HG02852 (cell line): Measurements from ENCODE around the gene DGKI.
A peak's percentile ranks its signal among the peaks of the same experiment; 100 is the strongest.
"Not testable (repeated sequence)": the region's sequence is repeated elsewhere in the genome, so short reads cannot be mapped to it uniquely, and the experiment has no call there.

ENCODE experiments used
- ATAC-seq: cut with Tn5 transposase; IDR thresholded peaks from one replicate; pipeline ENCODE4 v1.9.1; 2021; ENCODE audit warnings: mild to moderate bottlenecking, moderate library complexity; ENCODE audit not compliant: unreplicated experiment

The DGKI gene

DNA sequence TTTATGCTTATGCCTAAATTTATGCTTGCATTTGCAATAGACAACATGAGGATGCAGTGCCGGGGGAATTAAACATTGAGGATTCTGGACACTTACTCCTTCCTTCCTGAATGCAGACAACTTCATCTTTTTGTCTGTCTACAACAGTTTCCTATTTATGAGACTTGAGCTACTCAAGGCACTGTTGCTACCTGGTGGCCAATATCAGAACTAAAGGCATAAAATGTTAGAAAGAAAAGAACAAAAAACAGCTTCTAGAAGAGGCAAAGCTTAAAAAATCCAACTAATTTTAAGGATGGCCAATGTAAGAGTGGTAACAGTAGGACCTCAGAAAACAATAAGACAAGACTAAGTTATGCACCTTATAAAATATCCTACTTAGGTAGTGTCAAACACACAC is 358.7 kb downstream of the DGKI start:
- ATAC-seq: no peak

DNA sequence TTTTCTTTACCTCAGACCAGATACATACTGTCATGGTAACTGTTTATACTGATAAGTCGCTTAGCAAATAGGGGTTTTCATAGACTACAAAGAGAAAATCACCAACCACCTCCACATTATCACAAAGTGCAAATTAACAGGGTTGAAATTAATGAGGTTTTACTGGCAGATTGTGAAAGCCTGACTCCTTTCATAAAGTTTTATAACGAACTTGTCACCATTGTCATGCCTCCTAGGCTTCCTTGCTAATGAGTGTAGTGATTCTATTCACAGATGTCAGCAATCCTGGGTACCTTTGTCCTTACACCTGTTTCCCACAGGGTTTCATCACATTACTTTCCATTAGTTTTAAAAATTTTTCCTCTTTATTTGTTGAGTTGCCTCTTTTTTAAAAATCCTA is 361.0 kb downstream of the DGKI start:
- ATAC-seq: no peak

DNA sequence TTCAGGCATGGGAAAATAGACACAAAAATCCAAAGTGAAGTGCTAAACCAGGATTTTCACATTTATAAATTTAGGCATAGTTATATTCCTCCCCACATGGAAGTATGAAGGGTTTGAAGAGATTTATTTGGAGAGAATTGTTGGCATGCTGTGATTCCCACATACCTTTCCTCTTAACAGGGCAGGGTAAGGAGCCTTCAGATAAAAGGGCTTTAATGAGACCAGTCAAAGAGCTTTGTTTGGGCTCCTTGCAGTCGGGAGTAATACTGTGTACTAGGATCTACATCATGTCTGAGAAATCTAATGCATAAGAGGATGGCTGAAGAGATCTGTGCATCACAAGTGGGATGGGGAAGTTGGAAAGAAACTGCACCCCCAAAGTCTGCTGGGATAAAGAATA is 362.4 kb downstream of the DGKI start:
- ATAC-seq: no peak

DNA sequence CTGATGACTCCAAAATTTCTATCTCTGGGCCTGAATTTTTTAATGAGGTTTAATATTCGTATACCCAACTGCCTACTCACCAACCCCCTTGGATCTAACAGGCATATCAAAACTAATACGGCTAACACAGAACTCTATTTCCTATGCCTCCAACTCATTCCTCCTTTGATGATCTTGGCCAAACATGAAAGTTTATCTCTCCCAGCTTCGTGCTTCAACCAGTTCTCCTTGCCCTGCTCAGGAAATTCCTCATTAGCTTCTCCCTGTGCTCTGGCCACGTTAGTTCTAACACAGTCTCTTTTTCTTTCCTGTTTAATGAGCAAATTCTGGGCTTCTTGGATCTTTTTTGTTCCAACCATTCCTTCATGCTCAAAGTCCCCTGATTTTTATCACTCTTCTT is 364.3 kb downstream of the DGKI start:
- no peak for ATAC-seq

DNA sequence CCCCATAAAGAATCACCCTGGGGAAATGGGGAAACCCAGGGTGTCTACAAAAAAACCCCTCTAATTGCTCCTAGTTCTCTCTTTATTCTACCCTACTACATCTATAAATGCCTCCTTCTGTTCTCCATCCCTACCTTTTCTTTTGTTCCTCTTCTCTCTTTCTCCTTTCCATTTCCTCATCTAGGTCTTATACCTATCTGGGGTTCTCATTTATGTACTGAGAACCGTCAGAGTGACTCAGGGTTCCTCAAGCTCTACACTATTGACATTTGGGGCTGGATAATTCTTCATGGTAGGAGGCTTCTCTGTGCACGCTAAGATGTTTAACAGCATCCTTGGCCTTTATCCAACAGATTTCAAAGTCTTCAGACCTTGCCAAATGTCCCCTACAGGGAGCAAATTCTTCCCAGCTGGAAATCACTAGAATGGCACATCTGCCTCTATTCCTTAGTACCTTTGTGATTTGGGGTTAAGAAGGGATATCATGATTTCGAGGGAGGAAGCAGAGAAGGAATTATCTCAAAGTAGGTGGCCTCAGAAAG is 365.9 kb downstream of the DGKI start:
- peak; percentile 35 for ATAC-seq

DNA sequence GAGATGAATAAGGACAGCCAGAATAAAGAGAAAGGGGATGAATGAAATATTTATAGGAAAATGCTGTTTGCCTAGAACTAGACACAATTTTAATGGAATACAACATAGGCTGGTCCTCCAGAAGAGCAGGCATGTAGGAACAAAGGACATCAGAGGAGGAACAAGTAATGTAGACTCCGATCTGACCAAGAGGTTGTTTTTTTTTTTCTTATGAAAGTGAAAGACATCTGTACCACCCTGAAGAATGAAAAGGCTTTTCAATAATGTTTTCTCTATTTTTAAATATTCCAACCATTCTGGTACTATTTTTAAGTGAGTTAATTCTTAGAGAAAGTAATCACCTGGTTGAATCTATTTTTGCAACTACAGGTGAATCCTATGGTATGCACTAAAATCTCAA is 366.4 kb downstream of the DGKI start:
- peak; percentile 50 for ATAC-seq

DNA sequence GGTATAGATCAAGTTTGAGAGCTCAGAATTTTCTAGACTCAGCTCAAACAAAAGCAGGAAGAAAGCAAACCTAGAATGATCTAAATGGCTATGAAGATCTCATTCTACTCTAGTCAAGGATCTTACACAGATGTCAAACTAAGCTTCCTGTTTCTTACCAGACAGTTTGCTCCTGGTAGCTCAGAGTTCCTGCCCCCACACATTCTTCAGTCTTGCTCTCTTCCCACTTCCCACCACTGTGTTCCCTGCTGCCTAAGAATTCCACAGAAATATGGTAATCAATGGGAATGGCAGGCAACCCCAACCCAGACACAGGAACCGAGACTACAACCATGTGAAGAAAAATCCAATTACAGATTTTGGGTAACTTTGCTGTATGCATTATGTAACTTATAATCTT is 369.8 kb downstream of the DGKI start:
- no peak for ATAC-seq

DNA sequence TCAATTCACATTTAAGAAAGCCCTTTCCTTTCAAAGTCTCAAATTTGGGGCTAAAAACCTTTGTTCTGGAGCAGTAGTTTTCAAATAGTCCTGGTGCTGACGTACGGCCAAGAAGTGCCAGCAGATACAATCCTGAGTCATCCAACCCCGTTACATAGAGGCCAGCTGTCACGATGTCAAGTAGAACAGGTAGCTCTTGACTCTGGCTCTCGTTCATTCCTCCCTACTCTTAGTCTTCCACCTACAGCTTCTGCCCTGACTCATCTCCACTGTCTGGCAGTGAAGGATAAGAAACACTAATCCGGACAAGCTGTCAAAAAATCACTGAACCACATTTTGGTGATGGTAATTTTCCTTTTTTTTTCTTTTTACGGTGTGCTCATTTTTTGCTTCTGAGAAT is 370.8 kb downstream of the DGKI start:
- ATAC-seq: no peak

DNA sequence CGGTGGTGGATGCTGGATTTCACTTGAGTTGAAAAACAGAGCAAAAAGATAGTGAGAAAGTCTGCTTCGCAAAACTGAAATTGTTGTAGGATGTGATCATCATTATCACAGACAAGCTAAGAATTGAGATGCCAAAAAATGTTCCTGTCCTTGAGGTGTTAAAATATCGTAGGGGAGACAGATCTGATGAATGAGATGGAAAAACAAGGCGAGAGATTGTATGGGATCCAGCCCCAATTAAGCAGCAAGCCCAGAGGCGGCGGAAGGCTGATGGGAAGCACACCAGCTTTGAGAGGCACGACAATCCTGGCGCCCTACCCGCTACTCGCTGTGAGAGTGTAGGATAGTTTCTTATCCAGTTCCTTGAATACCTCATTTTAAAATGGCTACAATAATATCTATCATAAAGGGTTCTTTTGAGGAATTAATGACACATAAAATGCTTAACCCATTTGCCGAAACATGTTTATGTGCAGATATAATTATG is 372.2 kb downstream of the DGKI start:
- ATAC-seq: no peak

DNA sequence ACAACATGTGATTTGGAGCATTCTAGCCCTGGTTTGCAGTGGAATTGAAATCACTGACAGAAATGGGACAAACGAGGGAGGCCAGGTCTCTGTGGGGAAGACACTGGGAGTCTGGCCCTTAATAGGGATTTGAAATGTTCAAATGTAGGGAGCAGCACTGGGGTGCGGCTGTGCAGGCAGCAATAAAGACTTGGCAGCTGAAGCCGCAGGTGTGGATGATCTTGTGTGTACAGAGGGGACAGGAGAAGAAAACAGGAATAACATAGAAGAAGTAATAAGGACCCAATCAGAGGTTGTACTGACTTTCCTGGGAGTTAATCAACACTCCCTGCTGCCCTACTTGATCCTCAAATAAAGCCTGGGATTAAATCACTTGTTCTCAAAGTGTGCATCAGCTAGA is 375.6 kb downstream of the DGKI start:
- ATAC-seq: no peak

DNA sequence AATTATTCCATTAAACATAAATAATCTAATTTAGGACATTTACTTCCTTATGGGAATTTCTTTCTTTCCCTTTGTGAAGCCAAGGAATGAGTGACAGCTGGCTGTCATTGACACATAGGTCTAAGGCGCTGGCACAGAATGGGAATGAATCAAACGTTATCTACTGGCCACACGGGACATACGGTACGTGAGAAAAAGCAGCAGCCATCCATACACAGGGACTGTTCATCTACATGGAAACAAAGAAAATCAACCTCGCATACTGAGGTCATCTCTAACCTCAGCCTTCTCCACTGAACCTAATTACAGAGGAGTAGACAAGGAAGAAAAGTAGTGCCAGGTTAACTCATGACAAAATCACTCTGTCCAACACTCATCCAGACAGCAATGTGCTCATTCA is 376.9 kb downstream of the DGKI start:
- no peak for ATAC-seq

DNA sequence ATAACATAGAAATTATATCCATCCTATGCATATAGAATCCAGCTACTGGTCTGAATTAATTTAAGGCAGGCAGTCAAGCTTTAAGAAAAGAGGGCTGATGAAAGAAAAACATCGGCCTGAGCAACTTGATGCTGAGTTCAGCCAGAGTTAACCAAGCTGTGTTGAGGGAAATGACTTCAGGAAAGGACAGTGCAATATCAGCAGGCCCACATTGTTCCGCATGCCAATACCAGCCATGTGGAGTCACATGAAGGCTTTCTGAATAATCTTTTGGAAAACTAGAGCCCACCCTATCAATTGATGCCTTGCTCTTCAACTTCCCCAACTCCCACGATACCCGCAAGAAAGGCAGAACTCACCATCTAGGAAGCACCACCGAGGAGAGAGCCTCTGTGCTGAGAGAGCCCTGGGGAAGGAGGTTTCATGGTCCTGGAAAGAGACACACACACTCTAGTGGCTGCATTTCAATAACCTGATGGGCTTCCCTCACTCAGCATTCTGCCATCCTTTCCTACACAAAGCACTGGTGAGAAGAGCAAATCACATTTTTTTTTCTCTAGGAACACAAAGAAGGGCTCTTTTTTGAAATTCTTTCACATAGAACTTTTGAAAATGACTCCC is 377.5 kb downstream of the DGKI start:
- ATAC-seq: no peak

DNA sequence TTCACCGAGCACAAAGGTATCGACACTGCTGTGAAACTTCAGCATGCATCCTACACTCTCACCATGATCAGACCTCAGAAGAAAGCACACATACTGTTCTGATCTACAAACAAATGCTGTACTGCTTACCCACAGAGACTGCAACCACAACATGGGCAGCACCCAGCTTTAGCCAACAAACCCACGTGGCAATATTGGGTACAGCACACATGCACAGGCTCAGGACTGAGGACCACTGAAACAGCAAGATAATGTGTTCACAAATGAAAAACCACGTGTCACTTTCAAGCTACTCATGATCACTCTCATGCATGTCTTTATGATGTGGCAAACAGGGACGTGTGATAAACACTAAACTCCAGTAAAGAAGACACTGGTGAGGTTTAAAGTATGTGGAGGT is 383.9 kb downstream of the DGKI start:
- ATAC-seq: no peak

DNA sequence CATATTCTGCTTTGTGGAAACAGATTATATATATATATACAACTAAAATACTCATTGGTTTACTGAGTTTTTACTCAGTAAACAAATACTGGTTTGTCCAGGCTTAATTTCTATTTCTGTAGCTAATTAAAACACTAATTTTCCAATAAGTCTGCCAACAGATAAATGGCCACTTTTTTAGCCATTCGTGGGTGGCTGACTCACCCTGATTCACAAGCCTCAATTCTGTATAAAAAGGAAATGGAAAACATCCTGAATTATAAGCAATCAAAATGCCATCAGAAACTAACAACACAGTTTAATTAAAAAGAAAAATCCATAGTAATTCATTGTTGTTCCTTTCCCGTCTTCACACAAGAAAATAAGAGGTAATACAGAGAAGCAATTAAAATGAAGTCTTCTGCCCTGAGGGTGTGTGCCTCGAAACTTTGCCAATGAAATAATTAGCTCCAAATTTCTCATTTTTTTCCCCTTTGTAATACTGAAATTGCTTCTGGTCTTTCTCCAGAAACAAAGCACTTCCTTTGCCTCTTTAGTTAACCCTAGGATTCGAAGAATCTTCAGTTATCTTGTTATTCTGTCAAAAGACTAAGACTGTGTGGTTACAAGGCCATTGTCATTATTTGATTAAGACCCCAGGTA is 384.6 kb downstream of the DGKI start:
- no peak for ATAC-seq

DNA sequence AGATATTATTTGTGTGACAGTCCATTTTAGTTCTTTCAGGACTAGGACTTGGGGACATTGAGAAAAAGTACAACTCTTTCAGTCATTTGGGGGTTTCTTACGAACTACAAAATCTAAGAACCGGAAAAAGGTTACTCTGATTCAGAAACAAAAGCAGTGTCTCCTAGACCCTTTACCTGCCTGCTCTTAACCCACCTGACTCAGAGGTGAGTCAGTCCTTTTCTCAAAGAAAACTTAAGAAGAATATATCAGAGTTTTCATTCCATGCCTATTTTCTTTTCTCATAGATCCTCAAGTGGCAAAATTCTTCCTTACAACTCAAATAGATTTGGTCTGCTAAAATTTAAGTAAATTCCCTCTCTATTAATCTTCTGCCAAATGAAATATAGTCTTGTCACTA is 388.4 kb downstream of the DGKI start:
- no peak for ATAC-seq

DNA sequence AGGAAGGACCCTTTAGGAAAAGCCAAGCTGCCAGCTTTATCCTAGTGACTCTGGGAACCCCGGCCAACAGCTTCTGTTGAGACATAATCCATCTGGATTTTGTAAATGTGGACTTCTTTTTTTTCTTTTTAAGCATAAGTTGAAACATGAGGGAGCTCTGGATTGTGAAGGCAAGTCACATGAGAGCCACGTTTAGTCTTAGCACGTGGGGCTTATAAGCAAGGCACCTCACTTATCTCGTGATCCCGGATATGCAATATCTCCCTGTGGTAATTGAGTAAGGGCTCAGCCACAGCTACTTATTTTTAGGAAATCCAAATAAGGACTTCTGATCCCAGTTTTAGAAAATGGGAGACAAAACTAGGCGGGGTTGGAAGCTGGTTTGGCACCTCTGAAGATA is 392.0 kb downstream of the DGKI start:
- no peak for ATAC-seq

DNA sequence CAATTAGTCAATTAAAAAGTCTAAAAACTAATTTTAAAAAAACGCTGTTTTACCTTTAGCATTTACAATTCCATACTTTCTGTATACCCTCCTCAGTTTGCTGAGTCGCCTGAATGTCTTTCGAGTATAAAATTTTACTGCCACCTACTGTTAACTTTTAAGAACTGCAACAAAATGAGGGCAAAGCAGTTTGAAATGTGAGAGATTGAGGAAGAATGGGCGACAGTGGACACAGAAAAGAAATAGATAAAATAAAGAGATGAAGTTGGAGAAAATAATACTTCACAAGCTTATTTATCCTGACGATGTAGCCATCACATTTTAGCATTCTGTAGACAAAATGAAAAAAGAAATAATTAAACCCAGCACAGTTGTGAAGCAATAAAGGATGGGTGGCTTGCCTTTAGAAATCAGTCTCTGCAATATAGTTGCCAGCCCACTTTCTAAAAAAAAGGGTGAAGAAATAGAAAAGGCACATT is 392.5 kb downstream of the DGKI start:
- peak; percentile 70 for ATAC-seq

DNA sequence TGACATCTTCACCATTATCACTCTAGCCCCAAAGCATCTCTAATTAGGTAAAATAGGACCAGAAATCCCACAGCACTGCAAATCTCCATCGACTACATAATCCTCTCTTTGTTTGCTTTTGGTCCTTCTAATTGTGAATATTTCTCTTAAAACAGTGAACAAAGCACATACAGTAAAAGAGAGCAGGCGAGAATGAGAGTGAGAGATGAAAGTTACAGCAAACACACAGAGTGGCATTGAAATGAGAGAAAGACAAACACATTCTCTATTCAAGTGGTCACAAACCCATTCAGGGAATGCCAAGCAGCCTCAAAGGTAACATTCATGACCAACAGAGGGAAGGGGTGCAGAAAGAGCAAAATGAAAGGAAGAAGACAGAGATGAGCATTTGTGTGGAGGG is 393.4 kb downstream of the DGKI start:
- no peak for ATAC-seq

DNA sequence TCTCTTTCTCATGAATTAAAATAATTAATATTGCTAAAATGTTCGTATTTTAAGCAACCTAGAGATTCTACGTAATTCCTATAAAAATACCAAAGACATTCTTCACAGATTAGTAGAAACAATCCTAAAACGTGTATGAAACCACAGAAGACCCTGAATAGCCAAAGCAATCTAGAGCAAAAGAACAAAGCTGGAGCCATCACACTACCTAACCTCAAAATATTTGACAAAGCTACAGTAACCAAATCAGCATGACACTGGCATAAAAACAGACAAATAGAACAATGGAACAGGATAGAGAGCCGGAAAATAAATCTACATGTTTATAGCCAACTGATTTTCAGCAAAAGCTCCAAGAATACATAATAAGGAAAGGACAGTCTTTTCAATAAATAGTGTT is 397.8 kb downstream of the DGKI start:
- no peak for ATAC-seq

DNA sequence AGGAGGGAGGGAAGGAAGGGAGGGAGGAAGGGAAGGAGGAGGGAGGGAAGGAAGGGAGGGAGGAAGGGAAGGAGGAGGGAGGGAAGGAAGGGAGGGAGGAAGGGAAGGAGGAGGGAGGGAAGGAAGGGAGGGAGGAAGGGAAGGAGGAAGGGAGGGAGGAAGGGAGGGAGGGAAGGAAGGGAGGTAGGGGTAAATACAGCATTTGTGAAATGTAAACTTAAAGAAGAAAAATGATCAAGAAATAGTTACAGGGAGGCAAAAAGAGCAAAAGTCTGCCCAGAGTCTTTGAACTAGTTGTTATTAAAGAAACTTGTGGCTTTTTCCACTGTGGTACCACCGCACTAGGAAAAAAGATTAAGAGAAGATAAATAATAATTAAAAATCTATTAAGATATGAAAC is 398.2 kb downstream of the DGKI start:
- ATAC-seq: not testable (repeated sequence)

DNA sequence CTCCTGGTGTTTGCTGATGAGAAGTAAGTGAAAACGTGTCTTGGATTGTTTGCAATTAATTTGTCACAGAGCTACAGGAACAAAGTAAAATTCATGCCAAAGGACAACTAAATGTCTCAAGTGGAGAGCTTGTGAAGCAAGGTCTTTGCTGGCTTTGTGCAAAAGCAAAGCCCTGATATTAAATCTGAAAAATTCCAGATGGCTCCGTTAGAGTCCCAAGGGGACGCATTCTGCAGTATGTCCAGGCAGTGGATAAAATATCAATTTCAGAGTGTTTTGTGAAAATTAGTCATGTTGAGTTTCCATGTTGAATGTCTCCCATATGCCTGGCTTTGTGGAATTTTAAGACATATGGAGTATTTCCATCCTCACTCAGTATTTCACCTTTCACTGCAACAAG is 400.7 kb downstream of the DGKI start:
- ATAC-seq: no peak

DNA sequence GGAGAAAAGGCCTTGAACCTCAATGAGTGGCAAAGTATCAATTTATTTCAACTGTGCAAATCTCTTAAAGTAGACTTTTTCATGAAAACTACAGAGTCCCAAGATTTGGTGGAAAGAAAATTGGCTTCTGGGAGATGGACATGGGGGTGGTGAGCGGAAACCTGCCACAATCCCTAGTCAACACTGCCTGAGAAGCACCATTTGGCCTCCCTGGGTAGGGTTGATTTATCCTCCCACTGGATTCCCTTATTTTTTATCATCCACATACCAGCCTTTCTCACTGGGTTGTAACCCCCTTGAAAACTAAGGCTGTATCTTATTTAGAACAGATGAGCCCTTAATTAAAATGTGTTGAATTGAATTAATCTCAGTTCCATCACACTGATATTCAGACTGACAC is 401.5 kb downstream of the DGKI start:
- no peak for ATAC-seq

DNA sequence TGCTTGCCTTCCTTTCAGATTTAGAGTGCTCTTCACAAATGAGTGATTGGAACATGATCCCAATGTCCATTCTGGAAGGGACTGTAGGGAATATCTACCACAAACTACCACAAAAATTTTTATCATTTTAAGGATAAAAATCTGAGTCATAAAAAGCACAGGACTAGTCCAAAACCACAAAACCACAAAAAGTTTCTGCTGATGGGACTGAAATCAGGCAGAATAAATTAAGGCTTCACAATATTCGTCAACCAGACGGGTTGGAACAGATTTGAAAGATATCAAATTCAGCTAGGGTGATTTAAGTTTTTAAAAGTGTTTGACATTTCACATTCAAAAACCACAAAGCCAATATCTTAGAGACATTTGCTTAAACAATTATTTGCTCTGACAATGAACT is 403.2 kb downstream of the DGKI start:
- no peak for ATAC-seq
